NCI-H1694 (cell line): ENCODE results near the gene MICU1.
"Not testable (repeated sequence)": the region's sequence is repeated elsewhere in the genome, so short reads cannot be mapped to it uniquely, and the experiment has no call there.

Experiments used
- DNase-seq: peaks from one replicate; lab custom pipeline; 2025; lab: John Stamatoyannopoulos, UW

MICU1 gene

DNA sequence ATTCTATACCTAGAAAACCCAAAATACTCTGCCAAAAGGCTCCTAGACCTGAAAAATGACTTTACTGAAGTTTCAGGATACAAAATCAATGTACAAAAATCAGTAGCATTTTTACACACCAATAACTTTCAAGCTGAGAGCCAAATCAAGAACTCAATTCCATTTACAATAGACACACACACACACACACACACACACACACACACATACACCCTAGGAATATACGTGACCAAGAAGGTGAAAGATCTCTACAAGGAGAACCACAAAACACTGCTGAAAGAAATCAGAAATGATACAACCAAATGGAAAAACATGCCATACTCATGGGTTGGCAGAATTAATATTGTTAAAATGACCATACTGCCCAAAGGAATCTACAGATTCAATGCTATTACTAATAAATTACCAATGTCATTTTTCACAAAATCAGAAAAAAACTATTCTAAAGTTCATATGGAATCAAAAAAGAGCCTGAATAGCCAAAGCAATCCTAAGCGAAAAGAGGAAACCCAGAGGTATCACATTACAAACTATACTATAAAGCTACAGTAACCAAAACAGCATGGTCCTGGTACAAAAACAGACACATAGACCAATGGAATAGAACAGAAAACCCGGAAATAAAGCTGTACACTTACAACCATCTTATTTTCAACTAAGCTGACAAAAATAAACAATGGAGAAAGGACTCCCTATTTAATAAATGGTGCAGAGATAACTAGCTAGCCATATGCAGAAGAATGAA lies 122.0 kb downstream of the MICU1 start:
- no peak for DNase-seq

DNA sequence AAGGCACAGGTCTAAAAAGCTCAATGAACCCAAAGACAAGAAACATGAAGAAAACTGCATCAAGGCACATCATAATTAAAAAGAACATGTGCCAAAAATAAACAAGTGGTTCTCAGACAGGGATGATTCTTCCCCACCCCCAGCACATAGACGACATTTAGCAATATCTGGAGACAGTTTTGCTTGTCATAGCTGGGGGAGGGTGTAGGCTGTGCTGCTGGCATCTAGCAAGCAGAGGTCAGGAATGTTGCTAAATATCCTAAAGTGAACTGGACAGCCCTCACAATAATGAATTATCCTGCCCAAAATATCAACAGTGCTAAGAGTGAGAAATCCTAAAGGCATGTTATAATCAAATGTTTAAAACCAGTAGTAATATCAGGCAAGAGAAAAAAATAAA lies 122.6 kb downstream of the MICU1 start:
- no peak for DNase-seq

DNA sequence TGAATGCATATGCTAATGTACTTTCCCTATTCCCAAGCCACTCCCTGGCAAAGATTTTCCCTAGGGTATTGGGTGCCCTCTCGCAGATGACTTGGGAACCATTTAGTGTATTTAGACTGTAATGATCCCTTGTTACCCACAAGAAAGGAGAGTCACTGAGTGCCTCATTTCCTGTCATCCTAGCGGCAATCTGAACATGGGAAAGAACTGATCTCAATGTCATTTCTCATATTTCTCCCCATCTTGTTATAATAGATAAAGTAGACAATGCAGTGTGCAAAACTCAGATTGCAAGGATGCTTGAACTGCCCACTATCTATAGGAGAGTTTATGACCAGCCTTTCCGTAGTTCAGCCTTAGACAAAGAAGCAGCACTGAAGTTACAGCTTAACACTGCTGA lies 123.3 kb downstream of the MICU1 start:
- DNase-seq, result no peak

DNA sequence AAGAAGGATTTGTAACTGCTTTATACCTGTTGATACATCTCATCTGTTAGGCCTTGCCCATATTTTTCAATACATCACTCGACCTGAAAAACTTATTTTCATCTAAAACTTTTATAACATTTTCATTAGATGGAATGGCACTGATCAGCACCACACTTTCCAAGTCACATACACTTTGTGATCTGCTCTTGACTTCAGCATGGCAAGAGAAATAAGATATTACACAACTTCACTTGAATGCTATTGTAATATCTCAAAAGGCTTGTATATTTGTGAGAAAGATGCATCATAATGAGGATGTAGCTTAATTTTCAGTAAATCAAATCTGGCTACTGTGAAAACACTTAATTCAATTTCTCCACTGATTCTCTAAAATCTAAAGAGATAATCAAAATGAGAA lies 126.2 kb downstream of the MICU1 start:
- no peak for DNase-seq

DNA sequence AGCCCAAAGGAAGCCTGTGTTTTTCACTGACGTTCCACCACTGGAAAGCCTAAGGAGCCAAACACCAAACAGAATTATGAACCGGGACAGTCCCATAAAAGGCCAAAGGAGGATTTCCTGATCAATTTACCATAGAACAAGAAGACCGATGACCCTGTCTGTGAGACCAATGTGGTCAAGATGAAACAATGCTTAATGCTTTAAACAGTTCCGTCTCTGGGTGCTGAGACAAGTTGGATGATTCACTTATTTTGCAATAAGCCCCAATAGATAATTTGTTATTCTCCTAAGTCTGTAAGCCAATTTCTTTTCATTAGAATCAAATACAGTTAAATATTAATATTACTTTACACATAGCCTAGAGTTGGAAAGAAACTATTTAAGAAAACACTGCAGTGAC lies 134.9 kb downstream of the MICU1 start:
- DNase-seq, result no peak

DNA sequence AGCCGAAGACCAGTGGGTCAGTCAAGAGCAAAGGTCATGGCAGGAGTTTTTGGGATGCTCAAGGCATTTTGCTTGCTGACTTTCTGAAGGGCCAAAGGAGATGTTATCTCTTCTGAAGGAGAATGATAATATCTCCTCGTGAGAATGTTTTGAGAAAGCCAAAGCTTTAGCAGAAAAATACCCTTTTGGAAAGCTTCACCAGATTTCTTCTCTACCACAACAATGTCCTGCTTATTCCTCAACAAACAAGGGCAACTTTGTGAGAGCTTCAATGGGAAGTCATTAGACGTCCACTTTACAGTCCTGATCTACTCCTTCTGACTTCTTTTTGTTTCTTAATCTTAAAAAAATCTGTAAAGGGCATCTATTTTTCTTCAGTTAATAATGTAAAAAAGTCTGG lies 138.4 kb downstream of the MICU1 start:
- no peak for DNase-seq

DNA sequence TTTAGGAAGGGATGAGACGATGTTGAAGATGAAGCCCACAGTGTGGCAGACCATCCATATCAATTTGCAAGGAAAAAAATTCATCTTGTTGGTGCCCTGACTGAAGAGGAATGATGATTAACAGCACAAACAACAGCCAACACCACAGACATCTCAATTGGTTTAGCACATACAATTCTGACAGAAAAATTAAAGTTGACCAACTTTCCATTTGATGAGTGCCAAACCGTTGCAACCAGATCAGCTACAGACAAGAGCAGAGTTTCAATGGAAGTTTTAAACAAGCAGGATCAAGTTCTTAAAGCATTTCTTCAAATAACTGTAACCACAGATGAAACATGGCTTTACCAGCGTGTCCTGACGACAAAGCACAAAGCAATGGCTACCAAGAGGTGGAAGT lies 138.8 kb downstream of the MICU1 start:
- DNase-seq, result no peak

DNA sequence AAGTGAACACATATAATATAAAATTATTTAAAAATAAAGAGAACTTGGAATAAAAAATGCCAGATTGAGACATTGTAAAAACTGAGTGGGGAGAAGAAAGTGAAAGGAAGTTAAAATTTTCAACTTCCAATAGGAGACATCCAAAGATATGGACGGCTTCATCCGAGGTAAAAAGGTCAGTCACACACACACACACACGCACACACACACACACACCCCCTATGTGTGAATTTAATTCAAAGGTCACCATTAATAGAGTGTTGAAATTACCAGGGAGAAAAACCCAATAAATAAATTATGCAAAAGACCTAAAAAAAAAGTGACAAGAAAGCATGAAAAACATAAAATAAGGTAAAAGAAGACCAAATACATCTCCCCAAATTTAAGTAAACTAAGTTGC lies 140.2 kb downstream of the MICU1 start:
- no peak for DNase-seq

DNA sequence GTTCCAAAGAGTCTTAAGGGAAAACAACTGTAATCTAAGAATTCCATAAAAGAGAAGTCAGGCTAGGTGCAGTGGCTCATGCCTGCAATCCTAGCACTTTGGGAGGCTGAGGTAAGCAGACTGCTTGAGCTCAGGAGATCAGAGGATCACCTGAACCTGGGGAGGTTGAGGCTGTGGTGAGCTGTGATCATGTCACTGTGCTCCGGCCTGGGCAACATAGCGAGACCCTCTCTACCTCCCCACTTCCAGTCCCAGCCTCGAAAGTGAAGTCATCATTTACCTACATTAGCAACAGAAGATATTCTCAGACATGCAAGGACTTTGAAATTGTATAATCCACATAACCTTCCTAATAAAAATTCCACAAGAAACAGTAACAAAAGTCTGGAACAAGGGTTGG lies 141.4 kb downstream of the MICU1 start:
- DNase-seq, result no peak

DNA sequence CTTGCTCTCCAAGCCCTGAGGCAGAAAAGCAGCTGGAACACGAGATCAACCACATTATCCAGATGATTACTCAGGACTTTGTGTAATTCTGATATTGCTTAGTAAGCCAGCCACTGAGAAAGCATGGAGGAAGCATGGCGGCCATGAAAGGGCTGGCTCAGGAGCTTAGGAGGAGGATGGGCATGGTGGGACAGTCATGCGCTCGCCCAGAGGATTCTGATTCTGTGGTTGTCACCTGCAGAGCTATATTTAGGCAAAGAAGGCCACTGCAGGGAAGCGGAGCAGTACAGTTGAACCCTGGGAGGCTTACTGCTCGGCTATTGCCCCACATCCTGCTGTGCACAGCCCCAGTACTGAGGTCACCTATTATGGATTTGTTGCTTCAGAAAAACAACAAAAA lies 142.4 kb downstream of the MICU1 start:
- DNase-seq, result no peak

DNA sequence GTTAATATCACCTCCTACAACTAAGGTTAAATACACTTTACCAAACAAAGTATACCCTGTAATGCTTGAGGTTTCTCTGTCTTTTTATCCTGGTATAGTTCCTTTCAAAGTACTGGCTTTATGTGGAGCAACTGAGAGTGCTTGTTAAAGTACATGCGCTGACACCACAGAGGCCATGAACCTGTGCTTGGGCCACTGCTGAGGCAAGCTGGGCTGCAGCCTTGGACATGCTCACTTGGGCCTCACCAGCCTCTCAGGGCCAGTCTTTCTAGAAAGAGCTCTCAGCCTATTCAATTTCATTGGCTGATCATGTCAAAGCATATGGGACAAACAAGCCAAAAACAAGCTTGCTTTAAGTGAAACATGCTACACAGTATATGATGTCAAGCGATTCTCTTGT lies 145.0 kb downstream of the MICU1 start:
- no peak for DNase-seq

DNA sequence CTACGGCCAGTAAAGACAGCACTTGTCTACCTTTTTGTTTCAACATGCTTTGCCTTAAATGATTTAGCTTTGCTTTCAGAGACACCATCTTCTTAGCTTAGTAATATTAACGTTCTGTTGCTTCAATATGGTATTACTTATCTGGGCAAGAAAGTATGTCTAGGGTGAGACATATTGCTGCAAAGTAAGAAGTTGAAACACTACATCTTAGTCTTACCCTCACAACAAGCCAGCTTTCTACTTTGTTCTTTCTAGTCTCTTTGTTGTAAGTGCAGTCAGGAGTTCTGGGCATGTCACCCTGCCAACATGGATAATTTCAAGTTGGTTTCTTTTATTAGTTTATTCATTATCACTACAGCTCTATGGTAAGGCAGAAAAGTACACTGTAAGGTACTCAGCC lies 148.4 kb downstream of the MICU1 start:
- DNase-seq, result no peak

DNA sequence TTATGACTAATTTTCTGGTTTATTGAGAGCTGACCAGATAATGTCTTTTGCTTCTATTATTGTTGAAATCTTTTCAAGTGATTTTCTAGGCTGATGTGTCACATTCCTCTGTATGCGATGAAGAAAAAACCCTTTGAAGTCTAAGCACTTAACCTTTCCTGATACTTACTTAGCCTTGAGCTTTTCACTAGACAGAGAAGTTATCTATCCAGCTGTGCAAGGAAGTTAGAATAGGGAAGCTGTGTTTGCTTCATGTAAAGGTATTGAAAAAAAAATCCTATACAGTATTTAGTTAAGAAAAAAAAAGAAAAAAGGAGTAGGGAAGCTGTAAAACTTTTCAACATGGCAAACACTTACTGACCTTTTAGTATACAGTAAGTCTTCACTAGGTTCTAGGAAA lies 153.6 kb downstream of the MICU1 start:
- DNase-seq, result no peak

DNA sequence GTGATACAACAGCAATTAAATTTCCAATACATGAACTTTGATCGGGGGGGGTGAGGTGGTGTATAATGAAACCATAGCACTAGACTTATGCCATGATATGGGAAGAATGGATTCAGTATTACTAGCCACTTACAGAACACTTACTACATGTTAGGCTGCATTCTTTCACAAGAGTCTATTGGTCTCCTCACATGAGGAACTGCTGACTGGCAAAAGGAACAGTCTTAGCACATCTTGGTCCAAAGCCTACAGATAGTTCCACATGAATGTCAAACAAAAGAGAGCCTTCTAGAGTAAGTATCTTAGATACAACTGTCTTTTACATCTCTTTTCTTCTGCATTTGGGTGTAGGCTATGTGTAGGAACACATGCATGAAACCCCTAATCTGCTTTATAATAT lies 155.2 kb downstream of the MICU1 start:
- no peak for DNase-seq

DNA sequence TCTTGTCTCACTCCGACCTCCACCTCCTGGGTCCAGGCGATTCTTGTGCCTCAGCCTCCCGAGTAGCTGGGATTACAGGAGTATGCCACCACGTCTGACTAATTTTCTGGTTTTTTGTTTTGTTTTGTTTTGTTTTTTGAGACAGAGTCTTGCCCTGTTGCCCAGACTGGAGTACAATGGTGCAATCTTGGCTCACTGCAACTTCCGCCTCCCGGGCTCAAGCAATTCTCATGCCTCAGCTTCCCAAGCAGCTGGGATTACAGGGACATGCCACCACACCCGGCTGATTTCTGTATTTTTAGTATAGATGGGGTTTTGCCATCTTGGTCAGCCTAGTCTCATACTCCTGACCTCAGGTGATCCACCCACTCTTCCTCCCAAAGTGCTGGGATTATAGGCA lies 158.8 kb downstream of the MICU1 start:
- not testable (repeated sequence) for DNase-seq

DNA sequence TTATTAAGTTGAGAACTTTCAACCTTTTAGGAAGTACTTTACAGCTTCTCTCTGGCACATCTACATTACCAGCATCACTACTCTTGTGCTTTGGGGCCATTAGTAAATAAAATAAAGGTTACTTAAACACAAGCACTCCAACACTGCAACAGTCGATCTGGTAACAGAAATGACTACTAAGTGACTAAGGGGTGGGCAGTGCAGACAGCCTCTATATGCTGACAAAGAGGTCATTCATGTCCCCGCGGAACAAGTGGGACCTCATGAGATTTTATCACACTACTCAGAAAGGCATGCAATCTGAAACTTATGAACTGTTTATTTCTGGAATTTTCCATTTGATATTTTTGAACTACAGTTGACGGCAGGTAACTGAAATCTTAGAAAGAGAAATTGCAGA lies 159.9 kb downstream of the MICU1 start:
- DNase-seq, result no peak

DNA sequence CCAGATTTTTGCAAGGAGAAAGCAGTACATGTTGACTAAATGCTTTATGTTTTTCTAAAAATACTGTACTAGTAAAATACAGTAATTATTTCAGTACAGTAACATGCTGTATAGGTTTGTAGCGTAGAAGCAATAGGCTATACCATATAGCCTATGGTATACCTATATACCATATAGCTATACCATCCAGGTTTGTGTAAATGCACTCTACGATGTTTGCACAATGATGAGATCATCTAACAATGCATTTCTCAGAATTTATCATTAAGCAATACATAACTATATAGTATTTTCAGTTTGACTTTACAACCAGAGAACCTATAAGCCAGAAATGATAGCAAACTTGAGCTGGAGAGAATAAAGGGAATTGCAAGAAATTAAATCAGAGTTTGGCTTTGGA lies 161.4 kb downstream of the MICU1 start:
- DNase-seq, result no peak

DNA sequence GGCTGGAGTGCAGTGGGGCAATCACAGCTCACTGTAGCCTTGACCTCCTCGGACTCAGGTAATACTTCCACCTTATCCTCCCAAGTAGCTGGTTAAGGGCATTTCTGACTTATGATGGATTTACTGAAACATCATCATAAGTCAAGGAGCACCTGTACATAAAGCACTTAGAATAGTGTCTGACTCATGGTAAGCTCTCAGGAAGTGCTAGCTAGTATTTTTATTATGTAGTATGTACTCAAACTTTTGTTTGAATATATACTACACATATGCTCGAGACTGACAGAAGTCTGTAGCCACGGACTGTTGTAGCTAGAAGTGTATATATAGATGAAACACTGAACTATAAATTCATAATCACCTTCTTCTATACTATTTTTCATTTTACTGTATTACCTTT lies 163.6 kb downstream of the MICU1 start:
- DNase-seq, result no peak

DNA sequence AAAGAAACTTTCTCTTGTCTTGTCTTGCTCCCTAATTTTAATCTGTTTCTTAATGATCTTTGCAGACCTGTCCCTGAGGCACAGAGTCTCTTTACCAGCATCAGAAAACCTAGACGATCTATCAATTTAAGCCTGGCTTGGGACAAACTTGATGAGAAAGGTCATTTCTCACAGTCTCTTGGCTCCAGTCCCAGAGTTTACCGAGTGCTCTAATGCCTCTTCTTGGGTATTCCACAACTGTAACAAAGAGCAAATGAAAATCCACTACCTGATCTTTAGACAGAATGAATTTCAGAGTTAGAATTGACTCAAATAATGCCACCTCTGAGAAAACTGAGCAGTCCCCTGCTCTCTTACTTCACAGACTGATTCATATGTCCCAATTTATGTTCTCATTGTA lies 164.8 kb downstream of the MICU1 start:
- no peak for DNase-seq

DNA sequence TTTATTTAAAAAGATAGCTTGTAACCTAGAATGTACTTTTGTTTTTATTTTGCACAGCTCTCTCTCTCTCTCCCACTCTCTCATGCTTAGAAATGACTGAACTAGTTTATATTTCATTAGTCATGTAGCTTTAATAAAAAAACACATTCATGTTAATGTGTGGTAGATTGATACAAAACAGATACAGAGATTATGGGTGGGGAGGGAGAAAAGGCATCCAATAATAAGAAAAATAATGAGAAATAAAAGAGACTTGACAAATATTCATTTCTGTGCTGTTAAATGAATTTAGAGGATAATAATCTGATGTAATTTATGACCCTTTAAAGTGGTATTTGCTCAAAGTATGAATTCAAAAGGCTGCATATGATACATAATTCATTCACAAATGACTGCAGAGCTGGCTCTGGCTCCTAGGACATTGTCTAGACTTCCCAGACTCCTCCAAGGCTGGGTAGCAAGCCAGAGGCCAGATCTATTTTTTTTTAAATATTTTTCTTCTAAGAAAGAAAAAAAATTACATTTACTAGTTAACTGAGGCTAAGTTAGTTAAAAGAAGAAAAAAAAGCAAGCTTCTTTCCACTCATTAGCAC lies 165.5 kb downstream of the MICU1 start:
- DNase-seq, result no peak

DNA sequence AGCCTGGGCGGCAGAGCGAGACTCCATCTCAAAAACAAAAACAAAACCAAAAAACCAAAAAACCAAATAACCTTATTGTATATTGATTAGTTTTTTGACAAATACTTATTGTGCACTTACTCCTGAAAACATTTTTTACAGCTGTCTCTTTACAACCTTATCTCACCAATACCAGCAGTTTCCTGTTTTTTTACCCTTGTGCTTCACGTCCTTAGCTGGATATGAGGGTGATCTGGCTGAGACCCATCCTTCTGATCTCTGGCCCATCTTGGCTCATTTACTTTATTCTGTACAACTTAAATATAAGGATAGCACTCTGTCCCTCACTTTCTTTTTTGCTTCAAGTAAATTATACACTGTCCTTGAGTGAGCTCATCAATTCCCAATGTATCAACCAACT lies 166.6 kb downstream of the MICU1 start:
- DNase-seq, result no peak

DNA sequence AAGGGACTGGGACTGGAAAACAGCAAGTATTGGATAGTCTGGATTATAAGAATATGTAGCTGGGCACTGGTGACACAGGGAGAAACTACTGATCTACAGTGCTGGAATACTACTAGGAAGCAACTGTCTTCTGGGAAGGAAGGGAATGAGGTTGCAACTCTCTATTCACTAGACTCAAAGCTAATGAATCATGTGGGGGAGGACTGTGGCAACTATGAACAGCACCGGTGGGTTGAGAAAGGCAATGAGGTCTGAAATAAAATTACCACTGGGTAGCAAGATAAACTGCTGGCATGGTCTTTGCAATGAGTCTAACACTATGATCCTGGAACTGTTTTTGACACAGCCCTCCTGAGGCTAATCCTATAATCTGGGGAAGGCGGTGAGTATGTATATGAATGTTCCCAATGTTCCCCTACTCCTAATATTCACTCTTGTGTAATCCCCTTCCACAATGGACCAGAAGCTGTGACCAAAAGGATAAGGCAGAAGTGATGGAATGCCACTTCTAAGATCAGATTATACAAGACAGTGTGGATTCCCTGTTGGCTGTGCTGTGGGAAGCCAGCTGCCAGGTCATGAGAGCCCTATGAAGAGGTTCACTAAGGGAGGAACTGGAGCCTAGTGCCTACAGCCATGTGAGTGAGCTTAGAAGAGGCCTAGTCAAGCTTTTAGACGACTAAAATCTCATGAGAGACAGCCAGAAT lies 169.8 kb downstream of the MICU1 start:
- no peak for DNase-seq

DNA sequence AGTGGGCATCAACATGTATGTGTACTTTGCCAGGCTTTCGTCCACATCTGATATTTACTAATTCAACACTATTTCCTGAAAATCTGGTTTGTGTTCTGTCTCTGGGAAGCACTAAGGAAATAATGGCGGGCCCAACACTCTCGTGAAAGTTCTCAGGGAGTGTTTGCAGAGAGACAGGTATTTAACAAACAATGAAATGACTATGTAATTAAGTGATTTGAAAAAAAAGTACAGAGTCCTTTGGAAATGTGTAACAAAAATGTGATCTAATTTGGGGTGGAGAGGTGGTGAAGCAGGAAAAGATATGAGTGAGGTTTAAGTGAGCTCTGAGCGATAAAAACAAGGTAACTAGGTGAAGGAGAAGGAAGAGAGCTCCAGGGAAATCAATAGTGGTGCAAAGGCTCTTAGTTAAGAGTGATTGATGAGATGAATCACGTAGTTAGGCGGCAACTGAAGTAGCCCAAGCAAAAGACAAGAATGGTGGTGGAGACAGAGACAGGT lies 175.9 kb downstream of the MICU1 start:
- no peak for DNase-seq
